GM19240 (cell line): Measurements from ENCODE around the gene ATG16L2.
"Not testable (repeated sequence)": the region's sequence is repeated elsewhere in the genome, so short reads cannot be mapped to it uniquely, and the experiment has no call there.

Experiments used
- DNase-seq: peaks from one replicate; pipeline ENCODE4 v3.0.0; 2011; ENCODE audit warnings: low spot score; ENCODE audit not compliant: insufficient read length

Gene ATG16L2

DNA sequence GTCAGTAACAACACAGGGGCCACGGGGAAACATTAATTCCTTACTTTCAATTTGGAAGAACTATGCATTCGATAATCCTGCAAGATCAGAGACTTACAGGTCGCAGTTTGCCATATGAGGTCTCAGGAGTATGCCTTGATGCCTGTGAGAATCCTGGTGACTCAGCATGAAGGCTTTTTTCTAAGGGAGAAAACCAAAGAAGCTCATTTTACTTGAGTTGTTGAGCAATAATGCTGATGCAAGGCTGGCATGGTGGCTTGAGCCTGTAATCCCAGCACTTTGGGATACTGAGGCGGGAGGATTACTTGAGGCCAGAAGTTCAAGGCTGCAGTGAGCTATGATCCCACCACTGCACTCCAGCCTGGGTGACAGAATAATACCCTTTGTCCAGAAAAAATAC, 26.6 kb downstream of the ATG16L2 start:
- DNase-seq: no peak

DNA sequence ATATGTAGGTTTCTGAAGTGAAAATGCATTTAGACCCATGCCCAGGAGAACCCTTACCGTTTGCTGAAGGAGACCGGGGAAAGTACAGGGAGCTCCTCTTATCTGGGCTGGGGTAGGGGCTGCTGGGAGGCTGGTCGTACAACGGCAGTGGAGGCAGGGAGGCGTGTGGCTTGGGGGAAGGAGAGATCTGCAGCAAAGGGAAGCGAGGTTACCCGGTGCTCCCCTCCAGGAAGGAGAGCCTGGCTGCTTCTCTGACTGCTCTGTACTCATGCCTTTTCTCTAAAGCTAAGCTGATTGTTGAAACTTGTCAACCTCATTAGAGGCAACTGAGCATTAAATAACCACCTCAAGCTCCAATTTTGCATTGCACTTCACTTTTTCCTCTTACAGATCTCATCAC, 27.2 kb downstream of the ATG16L2 start:
- no peak for DNase-seq

DNA sequence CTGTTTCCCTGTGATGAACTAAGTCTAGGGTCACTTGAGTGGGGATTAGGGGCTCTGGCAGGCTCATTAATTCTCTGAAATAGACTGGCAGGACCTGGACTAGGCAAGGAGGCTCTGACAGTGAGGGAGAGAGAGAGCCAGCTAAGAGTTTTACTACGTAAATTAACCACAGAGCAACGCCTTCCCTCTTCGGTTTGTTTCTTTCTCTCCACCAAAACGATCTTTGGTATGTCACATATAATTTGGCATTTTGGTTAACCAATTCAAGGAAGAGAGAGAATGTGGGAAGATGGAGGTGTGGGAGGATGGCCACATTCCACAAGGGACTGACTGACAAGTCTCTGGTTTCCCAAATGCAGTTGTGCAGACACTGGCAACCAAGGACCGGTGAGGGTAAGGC, 27.9 kb downstream of the ATG16L2 start:
- DNase-seq: no peak

DNA sequence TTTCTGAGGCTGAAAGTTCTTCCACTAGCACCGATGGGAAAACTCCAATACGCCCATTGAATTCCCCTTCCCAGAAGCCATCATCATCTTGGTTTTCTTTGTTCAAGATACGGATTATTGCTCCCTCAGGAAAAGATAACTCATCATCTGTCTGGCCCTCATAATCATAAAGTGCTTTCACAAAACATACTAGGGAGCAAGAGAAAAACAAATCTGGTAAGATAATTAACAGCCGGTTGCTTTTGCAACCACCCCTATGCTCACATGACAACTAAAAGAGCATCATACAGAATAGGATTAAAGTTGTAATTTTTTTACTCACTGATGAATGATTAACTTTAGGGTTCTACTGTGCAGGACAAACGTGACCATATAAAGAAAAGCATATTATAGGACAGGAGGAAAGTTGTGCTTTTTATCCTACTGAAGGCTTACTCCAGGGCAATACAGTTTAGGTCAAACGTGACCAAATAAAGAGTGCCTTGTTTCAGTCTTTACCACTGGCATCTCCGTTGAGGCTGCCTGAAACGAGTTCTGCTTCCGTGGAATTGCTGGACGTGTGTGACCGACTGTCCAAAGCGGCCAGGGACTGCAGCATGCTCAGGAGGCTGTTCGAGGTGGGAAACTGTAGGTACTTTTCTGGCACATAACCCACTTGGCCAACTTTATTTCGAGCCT, 28.6 kb downstream of the ATG16L2 start:
- no peak for DNase-seq

DNA sequence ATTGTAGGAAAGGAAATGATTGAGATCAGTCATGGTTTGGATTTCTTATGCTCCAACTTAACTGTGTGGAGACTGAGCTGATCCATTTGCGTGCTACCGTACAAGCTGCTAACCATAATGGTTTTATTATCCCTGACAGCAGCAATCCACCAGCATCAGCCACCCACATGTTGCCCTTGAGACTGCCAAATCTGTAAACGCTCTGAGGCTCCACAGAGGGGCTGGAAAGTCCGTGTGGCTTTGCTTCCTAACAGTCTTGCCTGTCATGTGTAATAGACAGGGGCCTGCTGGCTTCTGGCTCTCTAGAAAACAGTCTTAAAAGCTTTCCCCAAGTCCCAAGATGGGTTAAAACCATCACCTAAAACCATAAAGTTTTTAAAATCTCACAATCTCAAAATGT, 30.1 kb downstream of the ATG16L2 start:
- no peak for DNase-seq

DNA sequence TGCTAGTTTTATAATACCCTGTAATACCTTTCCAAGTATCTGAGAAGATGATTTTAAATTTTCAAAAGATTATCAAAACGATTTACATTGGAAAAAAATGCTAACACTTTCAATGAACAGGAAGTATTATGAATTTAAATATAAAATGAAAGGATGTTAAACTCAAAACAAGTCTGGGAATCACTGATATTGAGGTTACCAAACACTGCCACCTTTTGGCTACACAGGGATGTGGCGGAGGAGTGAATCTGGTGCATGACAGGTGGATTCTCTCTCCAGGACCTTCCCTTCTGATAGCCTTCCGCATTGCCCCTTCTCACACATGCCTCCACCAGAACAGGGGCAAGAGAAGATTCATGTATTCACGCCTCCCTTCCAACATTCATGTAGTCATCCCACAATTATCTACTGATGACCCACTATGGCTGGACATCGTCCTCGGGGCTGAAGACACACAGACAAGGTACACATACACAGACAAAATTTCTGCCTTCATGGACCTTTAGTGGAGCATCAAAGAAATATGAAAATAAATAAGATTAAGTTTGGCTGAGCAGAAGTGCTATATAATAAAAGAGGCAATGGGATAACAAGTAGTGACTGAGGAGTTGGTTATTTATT, 34.7 kb downstream of the ATG16L2 start:
- DNase-seq: no peak

DNA sequence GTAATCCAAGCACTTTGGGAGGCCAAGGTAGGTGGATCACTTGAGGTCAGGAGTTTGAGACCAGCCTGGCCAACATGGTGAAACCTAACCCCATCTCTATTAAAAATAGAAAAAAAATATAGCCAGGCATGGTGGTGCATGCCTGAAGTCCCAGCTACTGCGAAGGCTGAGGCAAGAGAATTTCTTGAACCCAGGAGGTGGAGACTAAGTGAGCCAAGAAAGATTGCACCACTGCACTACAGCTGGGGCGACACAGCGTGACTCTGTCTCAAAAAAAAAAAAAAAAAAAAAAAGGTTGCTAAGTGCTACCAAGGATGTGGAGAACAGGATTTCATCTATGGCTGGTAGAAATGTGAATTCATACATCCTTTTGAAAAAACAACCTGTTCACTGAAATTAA, 36.6 kb downstream of the ATG16L2 start:
- DNase-seq: no peak

DNA sequence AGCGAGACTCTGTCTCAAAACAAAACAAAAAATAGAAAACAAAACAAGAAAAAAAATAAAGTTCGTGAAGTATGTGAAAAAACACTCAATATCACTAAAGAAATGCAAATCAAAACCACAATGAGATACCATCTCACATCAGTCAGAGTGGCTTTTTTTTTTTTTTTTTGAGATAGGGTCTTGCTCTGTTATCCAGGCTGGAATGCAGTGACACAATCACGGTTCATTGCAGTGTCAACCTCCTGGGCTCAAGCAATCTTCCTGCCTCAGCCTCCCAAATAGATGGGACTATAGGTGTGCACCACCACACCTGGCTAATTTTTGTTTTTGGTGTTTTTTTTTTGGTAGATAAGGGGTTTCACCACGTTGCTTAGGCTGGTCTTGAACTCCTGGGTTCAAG, 37.5 kb downstream of the ATG16L2 start:
- no peak for DNase-seq

DNA sequence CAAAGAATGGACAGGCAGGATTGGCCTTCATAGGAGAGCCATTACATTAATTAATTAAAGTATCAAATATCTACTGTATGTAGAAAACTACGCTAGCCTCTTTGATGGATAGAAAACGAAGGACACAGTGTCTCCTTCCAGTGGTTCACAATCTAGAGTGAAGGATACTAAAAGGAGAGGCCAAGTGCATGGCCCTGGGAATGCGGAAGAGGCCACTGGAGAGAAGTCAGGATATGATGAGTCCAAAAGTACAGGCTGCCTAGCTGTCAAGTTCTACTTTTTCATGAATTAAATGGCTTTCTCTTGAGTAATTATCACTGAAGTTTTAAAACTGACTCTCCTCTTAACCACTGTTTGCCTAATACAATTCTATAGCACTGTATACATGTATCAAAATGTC, 41.9 kb downstream of the ATG16L2 start:
- no peak for DNase-seq

DNA sequence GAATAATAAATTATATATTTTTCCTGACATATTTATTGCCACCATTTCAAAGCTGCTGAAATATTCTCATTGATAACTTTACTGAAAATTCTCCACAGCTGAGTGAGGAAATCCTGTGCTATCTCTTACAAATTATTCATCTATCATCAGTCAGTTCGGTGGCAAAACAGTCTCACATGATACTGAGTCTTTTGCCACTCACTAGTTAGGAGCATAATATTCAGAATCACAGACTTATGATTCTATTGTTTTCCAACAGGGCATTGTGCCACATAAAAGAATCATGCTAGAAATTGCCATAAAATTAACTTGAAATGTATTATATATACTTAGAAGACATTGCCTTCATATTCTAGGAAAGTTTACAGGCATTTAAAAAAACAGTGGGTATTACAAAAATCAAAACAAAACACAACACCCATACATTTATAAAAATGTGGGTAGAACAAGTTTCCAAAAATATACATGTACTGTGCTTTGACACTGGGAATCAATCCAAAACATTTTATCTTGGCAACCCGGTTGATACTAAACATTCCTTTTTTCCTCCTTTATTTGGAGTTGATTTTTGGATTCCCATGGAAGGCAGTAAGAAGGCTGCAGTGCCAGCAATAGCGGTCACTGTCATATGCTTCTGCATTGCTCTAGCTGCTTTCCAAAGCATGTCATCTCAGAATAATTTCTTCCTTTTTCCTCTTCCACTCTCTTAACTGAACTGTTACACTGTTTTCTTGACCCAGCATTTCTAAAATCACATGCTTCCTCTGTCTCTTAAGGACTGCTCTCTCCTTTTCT, 42.5 kb downstream of the ATG16L2 start:
- no peak for DNase-seq

DNA sequence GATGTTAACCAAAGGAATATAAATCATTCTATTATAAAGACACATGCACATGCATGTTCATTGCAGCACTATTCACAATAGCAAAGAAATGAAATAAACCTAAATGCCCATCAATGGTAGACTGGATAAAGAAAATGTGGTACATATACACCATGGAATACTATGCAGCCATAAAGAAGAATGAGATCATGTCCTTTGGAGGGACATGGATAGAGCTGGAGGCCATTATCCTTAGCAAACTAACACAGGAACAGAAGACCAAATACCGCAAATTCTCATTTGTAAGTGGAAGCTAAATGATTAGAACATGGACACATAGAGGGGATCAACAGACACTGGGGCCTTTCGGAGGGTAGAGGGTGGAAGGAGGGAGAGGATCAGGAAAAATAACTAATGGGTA, 44.1 kb downstream of the ATG16L2 start:
- not testable (repeated sequence) for DNase-seq

DNA sequence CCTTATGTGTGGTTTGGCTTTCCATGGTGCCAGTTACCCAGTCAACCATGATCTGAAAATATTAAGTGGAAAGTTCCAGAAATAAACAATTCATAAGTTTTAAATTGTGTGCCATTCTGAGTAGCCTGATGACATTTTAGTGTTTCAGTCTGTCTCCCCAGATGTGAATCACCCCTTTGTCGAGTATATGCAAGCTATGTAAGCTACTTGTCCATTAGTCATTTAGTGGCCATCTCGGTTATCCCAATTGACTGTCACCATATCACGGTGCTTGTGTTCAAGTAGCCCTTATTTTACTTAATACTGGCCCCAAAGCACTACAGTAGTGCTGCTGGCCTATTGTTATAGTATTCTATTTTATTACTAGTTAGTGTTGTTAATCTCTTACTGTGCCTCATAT, 44.9 kb downstream of the ATG16L2 start:
- DNase-seq: no peak

DNA sequence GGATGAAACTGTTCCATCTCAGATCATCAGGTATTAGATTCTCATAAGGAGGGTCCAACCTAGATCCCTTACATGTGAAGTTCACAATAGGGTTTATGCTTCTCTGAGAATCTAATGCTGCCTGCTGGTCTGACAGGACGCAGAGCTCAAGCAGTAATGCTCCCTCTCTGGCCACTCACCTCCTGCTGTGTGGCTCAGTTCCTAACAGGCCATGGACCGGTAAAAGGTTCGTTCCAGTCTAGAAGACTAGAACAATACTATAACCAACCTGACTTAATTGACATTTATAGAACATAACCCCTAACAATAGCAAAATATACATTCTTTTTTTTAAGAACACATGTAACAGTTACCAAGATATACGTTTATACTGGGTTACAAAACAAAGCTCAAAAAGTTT, 45.8 kb downstream of the ATG16L2 start:
- no peak for DNase-seq

DNA sequence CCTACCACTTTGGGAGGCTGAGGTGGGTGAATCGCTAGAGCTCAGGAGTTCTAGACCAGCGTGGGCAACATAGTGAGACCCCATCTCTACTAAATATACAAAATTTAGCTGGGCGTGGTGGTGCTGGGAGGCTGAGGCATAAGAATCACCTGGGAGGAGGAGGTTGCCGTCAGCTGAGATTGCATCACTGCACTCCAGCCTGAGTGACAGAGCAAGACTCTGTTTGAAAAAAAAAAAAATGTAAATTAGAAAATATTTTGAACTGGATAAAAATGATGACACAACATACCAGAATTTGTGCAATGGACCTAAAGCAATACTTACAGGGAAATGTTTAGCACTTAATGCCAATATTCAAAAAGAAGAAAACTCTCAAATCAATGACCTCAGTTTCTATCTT, 46.4 kb downstream of the ATG16L2 start:
- DNase-seq: no peak

DNA sequence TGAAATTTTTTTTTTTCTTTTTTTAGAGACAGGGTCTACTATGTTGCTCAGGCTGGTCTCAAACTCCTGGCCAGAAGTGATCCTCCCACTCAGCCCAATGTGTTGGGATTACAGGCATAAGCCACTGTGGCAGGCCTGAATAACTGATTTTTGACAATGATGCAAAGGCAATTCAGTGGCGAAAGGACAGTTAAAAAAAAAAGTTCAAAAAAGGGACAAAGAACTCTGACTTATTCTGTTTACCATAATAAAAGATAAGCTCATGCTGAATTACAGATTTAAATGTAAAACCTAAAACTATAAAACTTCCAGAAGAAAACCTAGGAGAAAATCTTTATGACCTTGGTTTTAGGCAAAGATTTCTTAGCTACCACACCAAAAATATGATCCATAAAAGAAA, 48.9 kb downstream of the ATG16L2 start:
- no peak for DNase-seq

DNA sequence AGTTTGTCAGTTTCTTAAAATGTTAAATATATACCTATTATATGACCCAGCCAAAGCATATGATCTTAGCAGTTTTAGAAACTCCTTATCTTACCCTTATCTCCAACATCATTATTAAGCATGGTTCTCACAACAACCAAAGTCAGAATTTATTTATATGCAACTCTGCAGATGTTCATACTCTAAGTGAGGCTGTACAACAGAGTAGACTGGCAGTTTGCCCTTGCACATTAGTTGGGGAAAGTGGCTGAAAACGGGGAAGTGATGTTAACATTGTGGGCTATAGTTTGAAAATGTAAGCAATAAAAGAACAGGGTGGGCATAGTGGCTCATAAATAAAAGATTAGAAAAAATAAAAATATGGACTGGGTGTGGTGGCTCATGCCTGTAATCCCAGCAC, 49.7 kb downstream of the ATG16L2 start:
- DNase-seq: no peak

DNA sequence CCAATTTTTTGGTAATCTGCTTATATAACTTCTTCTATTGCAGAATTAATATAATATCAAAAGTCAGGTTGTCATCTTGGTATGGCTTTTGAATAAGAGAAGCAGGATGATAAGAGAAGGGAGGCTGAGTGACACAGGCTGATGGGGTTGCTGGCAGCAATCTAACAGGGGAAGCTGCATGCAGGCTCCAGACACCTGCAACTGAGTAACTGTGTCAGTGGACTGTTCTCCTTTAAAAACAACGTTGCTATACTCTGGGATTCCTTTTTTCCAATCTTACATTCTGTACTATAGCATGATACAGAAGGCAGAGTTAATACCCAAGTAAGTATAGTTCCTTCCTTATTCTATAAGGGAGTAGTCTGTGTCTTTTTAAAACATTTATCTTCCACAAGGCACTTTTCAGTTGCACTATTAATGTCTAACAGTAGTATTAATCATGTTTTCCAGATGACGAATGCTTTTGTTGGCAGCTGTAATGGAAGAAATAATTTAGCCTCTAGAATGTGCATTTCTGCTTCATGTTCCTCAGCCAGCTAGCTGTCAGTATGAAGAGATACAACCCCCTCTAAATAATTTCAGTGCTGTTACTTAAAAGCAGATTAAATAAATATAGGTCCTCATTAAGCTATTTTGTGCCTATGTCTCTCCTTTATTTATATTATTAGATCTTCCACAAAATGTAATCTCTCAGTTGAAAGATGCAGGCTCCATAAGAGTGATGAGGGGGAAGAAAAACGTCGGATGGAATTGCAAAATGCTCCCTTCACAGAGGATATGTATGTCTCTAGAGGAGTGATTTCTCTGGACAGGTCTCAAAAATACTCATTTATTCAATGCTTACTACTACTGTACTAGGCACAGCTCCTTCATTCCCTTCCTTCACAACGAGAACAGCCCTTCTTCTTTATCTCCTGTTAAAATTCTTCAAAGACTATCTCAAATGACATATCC, 50.8 kb downstream of the ATG16L2 start:
- DNase-seq: no peak

DNA sequence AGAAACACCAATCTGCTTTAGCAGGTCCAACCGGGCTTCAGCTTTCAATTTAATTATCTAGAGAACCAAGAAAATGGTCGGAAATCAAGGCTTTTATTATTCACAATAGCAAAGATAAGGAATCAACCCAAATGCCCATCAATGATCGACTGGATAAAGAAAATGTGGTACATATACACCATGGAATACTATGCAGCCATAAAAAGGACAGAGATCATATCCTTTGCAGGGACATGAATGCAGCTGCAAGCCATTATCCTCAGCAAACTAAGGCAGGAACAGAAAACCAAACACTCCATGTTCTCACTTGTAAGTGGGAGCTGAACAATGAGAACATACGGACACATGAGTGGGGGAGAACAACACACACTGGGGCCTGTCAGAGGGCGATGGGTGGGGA, 53.8 kb downstream of the ATG16L2 start:
- DNase-seq: no peak

DNA sequence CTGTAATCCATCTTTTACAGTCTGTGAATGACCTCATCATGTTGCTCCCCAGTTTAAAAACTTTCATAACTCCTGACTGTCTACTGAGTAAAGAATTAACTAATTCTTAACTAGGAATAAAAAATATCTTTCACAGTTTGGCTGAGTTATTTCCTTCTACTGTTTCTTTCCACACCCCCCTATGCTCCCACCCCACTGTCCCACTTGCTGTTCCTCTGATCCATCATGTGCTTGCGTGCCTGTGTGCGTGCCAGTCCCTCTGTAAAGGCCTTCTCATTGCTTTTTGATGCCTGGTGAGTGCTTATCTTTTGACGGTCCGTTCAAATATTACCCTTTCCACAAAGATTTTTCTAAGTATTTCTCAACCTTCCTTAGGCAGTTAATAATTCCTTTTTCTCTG, 55.6 kb downstream of the ATG16L2 start:
- DNase-seq: no peak

DNA sequence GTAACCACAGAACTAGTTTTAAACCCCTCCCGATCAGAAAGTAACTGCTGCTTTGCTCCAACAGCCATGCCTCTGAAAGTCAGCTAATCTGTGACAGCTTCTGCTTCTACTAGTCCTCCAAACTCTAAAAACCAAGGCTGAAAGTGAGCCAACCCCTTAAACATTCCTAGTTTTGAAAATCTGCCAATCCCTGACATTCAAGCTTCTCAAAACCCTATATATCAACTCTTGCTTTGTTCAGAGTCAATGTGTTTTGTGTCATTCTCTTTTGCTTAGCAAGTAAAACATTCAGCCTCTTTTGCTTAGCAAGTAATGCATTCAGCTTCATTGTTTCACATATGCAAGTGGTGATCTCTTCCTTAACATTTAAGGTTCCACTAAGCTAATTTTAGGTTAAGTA, 56.9 kb downstream of the ATG16L2 start:
- no peak for DNase-seq

DNA sequence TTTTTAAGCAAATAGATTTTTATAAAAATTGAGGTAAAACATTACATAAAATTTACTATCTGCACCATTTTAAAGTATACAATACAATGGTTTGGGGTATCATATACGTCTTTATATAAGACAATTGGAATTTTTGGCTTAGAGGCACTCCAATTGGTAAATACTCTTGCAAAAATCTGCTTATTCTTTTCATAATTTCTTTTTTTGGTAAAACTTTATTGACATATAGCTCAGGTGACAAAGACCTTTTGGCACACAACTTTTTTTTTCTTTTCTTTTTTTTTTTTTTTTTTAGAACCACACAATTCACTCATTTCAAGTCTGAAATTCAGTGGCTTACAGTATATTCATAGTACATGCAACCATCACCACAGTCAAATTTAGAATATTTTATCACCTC, 57.8 kb downstream of the ATG16L2 start:
- no peak for DNase-seq

DNA sequence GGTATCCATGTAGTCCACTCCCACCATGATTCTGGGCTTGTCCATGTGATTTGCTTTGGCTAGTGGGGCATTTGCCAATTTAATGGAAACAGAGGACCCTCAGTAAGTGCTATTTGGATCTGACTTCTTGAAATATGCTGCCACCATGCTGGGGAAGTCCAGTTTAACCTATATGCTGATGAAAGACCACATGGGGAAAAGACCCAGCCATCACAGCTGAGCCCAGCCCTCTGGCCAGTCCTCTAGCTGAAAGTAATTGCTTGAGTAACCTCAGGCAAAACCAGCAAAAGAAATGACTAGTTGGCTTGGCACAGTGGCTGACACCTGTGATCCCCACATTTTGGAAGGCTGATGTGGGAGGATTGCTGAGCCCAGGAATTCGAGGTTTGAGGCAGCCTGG, 61.5 kb downstream of the ATG16L2 start:
- DNase-seq: no peak
